Activated CD4-positive, alpha-beta T cell treated with anti-CD3 and anti-CD28 coated beads, Interleukin-2, amount 50 U/mL, for 24 hours (primary cell): ENCODE measurements around the gene NAV2.

ENCODE experiments used
- DNase-seq, 2 donors: peaks; one replicate each; pipeline ENCODE4 v3.0.0-alpha.2; 2020; ENCODE audit warnings: low read depth in 1 of 2, low spot score in 1 of 2

NAV2 gene

GRCh38 chr11:20048246-20048645 is 335.6 kb downstream of the NAV2 start:
- no peak for DNase-seq

GRCh38 chr11:20048707-20049106 is 336.1 kb downstream of the NAV2 start:
- no peak for DNase-seq

- no peak for DNase-seq
Observed at GRCh38 chr11:20049231-20049630, 336.6 kb downstream of the NAV2 start.

- DNase-seq: no peak
Observed at GRCh38 chr11:20050048-20050447, 337.4 kb downstream of the NAV2 start.

- DNase-seq: no peak
Observed at GRCh38 chr11:20050551-20051333, 338.1 kb downstream of the NAV2 start.

DNA sequence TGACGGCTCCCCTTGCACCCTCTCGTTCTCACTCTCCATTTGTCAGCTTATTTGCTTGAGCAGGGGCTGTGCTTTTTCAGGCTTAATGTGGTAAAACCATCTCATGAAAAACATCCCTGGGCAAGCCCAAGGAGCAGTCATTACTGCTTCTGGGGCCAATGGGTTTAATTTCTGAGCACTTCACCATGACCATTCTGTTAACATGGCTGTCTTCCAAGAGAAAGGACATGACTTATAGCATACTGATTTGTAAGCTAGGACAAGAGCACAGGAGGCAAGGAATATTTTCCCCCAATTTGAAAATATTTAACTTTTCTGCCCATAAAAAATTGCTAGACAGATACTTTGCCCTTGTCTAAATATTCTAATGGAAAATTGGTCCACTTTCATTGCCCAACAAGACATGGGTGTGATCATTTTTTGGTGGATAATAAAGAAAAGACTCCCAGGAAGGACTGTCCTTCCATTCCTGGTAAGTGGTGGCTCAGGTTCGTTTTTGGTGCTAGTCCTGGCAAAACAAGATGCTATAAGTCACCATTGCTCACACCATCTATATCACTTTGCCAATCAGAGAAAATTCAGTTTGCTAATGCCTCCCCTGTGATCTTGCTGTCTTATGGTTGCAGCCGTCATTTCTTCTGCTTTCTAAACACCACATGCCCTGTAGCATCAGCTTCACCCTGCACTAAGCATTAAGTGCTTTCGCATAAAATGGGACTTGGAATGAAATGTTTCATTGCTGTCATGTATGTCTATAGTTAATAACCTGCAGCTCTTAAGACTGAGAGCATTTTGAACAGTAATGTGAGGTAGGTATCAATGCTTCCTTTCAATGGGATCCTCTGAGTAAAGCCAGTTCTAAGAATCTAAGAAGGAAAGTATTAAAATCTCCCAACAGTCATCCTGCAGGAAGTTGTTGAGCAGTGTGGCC is 339.1 kb downstream of the NAV2 start:
- no peak for DNase-seq

DNA sequence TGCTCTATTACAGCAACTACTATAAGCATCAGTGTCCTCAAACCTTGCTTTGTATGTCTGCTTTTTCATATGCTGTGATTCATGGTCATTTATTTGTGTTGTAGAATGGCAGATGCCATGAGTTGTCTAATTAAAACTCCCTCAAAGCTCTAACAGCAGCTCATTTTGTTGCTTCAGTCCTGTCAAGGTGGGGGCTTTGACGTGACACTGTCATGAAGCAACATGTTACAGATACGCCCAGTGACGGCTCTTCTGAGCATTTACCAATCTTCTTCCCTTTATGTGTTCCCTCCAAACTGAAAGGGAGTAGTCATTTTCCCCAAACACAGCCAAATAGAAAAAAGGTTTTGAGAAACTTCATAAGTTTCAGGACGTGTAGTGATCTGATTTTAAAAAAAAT is 340.9 kb downstream of the NAV2 start:
- no peak for DNase-seq

GRCh38 chr11:20054584-20054983 is 341.9 kb downstream of the NAV2 start:
- DNase-seq: no peak

DNA sequence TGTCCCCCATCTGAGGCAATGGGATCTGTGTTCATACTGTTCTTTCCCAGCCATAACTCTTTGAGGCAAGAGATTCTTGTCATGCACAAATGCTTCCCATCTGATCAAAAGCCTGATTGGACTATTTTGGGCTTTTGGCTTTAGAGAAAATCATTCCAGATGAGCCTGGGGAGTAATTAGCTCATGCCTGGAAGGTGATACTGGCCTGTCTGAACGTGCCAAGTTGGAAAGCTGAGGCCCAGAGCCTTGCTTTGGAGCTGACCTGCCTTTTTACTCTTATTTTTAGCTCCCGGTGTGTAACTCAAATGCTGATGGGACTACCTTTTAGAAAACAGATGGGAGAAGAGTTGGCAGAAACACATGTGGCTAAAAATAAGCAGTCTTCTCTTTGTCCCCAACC is 342.7 kb downstream of the NAV2 start:
- DNase-seq: no peak

DNA sequence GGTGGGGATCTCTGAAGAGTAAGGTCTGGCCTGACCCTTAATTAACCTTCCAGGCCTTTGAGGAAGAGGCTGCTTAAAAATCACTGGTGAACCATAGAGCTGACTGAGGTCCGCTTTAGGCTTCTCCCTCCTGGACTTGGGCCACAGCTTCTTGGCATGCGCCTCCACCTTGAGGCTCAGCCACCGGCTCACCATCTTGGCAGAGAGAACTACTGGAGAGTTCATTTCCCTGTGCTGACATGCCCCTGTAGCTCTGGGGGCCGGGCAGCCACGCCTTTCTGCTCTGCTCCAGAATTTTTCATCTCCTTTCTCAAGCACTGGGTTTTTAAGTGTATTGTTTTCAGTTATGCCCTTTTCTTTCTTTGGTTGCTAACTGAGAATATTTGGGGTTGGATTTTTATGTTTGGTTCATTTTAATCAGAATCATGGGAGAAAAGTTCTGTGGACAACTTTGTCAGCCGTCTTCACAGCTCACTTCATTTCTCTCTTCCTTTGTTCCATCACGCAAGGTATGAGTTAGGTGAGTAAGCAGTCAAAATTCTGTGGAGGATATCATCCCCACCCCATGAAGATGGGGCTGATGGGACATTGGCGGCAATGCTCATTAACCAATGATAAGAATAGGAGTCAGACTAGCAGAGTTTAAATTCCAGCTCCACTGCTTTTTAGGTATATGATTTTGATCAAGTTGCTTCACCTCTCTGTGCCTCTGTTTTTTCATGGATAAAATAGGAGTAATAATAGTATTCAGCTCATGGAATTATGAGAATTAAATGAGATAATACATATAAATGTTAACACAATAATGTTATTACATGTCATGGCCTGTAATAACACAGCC is 343.7 kb downstream of the NAV2 start:
- DNase-seq: no peak

DNA sequence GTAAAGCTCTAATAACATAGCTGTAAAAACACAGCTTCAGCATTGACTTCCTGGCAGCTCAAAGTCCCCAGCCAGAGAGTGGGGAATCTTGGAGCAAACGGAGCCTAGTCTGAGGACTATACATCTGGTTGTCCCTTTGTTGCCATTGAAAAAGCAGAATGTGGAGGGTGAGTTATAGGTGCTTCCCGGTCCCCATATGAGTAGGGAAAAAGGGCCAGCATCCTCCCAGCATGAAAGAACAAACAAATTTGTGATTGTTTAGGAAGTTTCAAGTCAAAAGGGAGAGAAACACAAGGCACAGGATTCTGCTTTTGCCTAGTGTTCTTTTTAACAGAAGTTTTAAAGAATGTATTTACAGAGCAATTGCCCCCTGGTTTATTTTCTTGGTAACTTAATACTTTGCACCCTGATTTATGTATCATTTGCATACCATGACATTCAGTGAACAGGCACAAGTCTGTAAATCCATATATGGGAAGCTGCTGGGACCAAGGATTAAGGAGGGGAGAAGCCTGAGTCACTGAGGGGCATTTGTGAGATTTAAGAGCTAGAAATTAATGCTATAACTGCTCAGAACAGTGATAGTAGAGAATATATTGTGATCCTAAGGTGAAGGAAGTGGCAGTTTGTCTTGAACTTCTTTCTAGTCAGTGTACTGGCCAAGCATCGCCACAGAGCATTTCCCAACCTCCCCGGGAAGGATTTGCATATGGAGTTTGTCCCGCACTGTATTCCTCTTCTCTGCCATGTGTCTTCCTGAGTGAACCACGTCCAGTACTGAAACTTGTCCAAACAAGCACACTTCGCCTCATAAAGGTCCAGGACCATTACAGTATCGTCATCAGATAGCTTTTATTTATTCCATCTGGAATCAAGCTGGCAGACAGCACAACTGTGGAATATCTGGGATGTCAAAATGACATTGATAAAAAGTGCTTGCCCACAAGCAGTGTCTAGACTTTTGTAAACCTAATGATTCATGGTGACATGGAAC is 344.6 kb downstream of the NAV2 start:
- no peak for DNase-seq

DNA sequence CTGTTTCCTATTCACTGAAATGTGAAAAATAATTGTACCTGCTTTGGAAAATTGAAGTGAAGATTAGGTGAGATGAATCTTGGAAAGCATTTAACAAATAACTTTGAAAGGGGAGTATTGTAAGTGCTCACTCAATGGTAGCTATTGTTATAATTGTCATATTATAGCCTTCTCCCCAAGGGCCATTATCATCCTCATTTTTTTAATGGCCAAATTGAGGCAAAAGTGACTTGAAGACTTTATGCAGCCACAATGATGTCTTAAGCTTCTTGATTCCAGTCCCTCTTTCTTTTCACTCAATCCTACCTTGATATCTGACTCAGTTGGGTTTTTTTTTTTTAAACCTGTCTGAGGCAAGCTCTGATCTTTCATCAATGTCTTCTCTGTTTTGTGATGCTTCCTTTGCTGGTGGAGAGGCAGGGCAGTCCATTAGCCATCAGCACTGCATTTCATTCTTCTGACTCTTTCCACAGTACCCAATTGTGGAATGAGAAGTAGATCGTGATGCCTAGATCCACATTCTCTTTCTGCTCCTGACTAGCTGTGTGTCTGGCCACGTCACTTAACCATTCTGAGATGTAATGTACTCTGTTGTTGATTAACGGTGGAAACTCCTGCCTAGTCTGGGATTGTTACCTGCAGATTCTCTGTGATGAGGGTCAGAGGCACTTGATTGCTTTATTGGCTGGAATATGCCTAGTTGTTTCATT is 346.3 kb downstream of the NAV2 start:
- no peak for DNase-seq

DNA sequence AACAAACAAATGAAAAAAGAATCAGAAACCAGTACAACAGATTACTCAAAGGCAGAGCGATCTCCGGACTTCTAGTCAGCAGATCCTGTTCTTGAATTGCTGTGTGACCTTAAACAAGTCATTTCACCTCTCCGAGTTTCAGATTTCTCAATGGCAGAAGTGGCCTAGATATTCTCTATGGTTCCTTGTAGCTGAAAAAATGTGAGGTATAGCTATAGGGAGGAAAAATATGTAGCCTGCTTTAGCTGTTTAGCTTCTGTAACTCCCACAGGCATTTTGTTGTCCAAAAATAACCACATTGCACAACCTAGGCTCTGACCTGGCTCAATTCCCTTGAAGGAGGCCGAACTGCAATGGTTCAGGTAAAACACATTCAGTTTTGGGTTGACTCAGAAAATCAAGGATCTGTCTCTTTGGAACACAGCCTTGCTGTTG is 347.0 kb downstream of the NAV2 start:
- DNase-seq: no peak

DNA sequence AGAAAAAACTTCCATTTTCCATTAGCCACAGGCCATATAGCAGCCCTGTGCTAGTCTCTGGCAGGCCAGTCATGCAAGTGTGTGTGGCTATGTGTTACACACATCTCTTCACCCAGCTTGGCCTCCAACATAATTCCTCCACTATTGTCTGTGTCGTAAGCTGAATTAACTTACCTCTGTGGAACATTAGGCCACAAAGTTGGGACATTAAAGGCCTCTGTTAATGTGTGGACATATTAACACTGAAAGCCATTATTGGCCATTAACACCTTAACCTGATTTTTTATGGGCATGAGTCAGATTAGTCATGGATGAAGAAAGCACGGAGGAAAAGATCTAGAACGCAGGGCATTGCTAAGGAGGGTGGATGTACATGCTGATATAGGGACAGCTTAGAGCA is 347.5 kb downstream of the NAV2 start:
- DNase-seq: no peak

DNA sequence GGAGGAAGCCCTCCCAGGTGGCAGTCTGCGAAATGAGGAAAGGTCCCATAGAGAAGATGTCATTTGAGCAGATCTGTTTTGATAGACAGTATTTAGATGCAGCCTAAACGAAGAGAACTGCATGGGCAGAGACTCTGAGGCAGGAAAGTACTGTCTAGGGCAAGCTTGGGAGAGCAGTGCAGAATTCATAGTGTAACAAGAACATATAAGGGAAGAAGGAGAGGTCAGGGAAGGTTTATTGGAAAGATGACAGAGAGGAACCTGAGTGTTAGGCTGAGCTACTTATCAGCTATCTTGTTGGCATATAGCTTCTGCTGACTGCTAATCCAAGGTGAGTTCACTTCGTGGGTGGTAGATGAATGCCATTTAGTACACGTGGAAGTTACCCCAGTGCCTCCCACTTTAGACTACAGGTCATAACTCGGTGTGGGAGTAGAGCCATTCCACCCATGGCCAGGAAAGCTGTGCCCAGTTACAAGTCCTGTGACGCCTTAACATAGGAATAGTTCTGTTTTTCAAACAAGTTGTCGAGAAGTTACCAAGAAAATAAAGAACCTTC is 348.1 kb downstream of the NAV2 start:
- no peak for DNase-seq

- no peak for DNase-seq
Observed at GRCh38 chr11:20061776-20062175, 349.1 kb downstream of the NAV2 start.

DNA sequence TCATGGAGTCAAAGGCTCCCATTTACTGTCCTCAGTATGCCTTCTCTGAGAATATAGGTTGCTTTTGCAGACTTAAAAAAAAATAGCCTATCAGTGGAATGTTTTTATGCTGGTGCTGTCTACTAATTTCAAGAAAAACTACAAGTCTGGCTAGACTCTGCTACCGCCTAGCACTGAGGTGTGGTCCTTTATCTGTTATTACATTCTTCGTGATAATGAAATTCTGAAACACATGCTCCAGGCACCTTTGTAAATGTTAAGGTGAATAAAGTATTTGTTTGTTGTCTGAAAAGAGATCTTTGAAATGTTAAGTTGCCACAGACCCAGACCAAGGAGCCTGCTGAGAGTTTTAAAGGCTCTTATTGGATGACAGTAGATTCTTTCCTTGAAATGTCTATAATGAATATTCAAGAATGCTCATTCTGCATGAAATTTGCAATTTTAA is 352.3 kb downstream of the NAV2 start:
- DNase-seq: no peak

- no peak for DNase-seq
Observed at GRCh38 chr11:20065406-20065805, 352.8 kb downstream of the NAV2 start.
